Prostate gland (tissue), 2 donors: ENCODE data around the gene NAA15.
"Not testable (repeated sequence)": the region's sequence is repeated elsewhere in the genome, so short reads cannot be mapped to it uniquely, and the experiment has no call there.

Experiments used
- POLR2A ChIP-seq: fragments of 450-650 bp; IDR thresholded peaks from one replicate; pipeline ENCODE4 v1.6.1; 2016; ENCODE audit warnings: antibody characterized with exemption, mild to moderate bottlenecking
- POLR2AphosphoS5 ChIP-seq: sonication (generic); formaldehyde crosslinking; IDR thresholded peaks from one replicate; pipeline ENCODE4 v1.6.1; 2017; ENCODE audit warnings: antibody characterized with exemption
- TF ChIP-seq, protein P1 (sequence below), 4 experiments: fragments of 200-600 bp in 2 of 4; fragments of 450-650 bp in 2 of 4; sonication (generic) in 2 of 4; IDR thresholded peaks; 1 replicate in 3 of 4; 2 replicates in 1 of 4; pipeline ENCODE4 v1.5.1; 2016 to 2019; ENCODE audit warnings: antibody characterized with exemption in 4 of 4, mild to moderate bottlenecking in 2 of 4, moderate library complexity in 2 of 4

DNA sequence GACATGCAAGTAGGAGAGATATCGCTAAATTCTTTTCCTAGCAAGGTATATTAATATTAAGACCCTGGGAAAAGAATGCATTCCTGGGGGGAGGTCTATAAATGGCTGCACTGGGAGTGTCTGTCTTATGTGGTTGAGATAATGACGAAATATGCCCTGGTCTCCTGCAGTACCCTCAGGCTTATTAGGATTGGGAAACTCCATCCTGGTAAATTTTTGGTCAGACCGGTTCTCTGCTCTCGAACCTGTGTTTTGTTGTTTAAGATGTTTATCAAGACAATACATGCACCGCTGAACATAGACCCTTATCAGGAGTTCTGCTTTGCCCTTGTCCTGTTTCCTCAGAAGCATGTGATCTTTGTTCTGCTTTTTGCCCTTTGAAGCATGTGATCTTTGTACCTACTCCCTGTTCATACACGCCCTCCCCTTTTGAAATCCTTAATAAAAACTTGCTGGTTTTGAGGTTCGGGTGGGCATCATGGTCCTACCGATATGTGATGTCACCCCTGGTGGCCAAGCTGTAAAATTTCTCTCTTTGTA, 113.4 kb downstream of the NAA15 start:
- TF ChIP-seq, protein P1, sequence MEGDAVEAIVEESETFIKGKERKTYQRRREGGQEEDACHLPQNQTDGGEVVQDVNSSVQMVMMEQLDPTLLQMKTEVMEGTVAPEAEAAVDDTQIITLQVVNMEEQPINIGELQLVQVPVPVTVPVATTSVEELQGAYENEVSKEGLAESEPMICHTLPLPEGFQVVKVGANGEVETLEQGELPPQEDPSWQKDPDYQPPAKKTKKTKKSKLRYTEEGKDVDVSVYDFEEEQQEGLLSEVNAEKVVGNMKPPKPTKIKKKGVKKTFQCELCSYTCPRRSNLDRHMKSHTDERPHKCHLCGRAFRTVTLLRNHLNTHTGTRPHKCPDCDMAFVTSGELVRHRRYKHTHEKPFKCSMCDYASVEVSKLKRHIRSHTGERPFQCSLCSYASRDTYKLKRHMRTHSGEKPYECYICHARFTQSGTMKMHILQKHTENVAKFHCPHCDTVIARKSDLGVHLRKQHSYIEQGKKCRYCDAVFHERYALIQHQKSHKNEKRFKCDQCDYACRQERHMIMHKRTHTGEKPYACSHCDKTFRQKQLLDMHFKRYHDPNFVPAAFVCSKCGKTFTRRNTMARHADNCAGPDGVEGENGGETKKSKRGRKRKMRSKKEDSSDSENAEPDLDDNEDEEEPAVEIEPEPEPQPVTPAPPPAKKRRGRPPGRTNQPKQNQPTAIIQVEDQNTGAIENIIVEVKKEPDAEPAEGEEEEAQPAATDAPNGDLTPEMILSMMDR (IDR thresholded peaks at IDR 0.05) = not testable (repeated sequence)
- not testable (repeated sequence) for TF ChIP-seq POLR2A, POLR2AphosphoS5
